Calu3 (cell line): ENCODE measurements around the gene CTXN1. TPM values are rescaled to one million over a fixed set of nuclear protein-coding genes. Genes with fewer than 3 reads are reported as not detected.

Experiments
- BruUV-seq: library from RNA; stranded (reverse); fragments of 400-500 nt; replicated peaks from 2 replicates; lab custom pipeline; 2021; lab: Mats Ljungman, UMichigan
- CTCF ChIA-PET: fragments of 300-600 bp; sonication (Branson Sonifier 250); formaldehyde crosslinking; loops from one replicate; lab custom pipeline; 2022; ENCODE audit warnings: antibody characterized with exemption; lab: Charles Lee
- DNase-seq: peaks from one replicate; pipeline ENCODE4 v3.0.0; 2022
- H3K27ac Mint-ChIP-seq: one replicate; pipeline ENCODE4 v1.8.0; 2022; ENCODE audit warnings: mixed read lengths; ENCODE audit not compliant: unreplicated experiment
- H3K27me3 Mint-ChIP-seq: one replicate; pipeline ENCODE4 v1.8.0; 2022; ENCODE audit warnings: mixed read lengths; ENCODE audit not compliant: unreplicated experiment
- H3K36me3 Mint-ChIP-seq: one replicate; pipeline ENCODE4 v1.8.0; 2022; ENCODE audit warnings: mild to moderate bottlenecking, moderate library complexity, mixed read lengths; ENCODE audit not compliant: insufficient read depth, unreplicated experiment
- H3K4me1 Mint-ChIP-seq: one replicate; pipeline ENCODE4 v1.8.0; 2022; ENCODE audit warnings: mild to moderate bottlenecking, low read depth, mixed read lengths; ENCODE audit not compliant: unreplicated experiment
- H3K4me3 Mint-ChIP-seq: one replicate; pipeline ENCODE4 v1.8.0; 2022; ENCODE audit warnings: mild to moderate bottlenecking, low read depth, moderate library complexity, mixed read lengths; ENCODE audit not compliant: unreplicated experiment
- H3K9me3 Mint-ChIP-seq: one replicate; pipeline ENCODE4 v1.8.0; 2022; ENCODE audit warnings: low read depth, mixed read lengths; ENCODE audit not compliant: unreplicated experiment
- CTCF ChIP-seq: fragments of 200-600 bp; IDR thresholded peaks from one replicate; pipeline ENCODE4 v1.8.0; 2022; ENCODE audit warnings: antibody characterized with exemption; ENCODE audit not compliant: unreplicated experiment
- intact Hi-C: fragments of 100-400 bp; cut with micrococcal nuclease; formaldehyde crosslinking; loops from one replicate; pipeline ENCODE4 v1.10.0; 2022; ENCODE audit not compliant: unreplicated experiment
- total RNA-seq: library from RNA; stranded (reverse); gene quantifications from 2 replicates; pipeline ENCODE4 v1.2.3, GENCODE V29; 2022

Gene CTXN1
- total RNA-seq, 1 experiment from 2014 or later, result 12.2 TPM

GRCh38 chr19:7908742-7909461, 17.0 kb downstream of the CTXN1 start:
- intact Hi-C loops, result no loop called here
- Mint-ChIP-seq H3K4me3 (no peak overlapping the region), H3K27me3 (no peaks in the 10 kb centered on the region), H3K36me3 (peaks cover 41% of the 10 kb centered on the region), H3K9me3 (no peaks in the 10 kb centered on the region), H3K4me1 (peaks cover 16% of the 10 kb centered on the region), H3K27ac (no peak overlapping the region)
- DNase-seq, result no peak
- CTCF ChIA-PET, result interaction anchor here (0.7 kb wide), 1 partner anchor 240 kb away, joined by 3 read pairs; no protein-coding TSS in a partner anchor
- no peak for TF ChIP-seq CTCF
- BruUV-seq, result no TSS peak

GRCh38 chr19:7908078-7908699, 17.7 kb downstream of the CTXN1 start:
- CTCF ChIA-PET, result interaction anchor here (0.7 kb wide), 1 partner anchor 239 kb away, joined by 3 read pairs; no protein-coding TSS in a partner anchor
- Mint-ChIP-seq H3K27me3 (no peaks in the 10 kb centered on the region), H3K4me1 (peaks cover 16% of the 10 kb centered on the region), H3K27ac (no peak overlapping the region), H3K36me3 (peaks cover 46% of the 10 kb centered on the region), H3K4me3 (no peak overlapping the region), H3K9me3 (no peaks in the 10 kb centered on the region)
- no peak for DNase-seq
- TF ChIP-seq CTCF, result no peak
- intact Hi-C loops, result no loop called here
- no TSS peak for BruUV-seq

- DNase-seq, result no peak
- intact Hi-C loops, result no loop called here
- BruUV-seq, result no TSS peak
- peaks cover 16% of the 10 kb centered on the region for H3K4me1 Mint-ChIP-seq
- CTCF ChIA-PET, result no interaction called here
- no peak overlapping the region for H3K27ac Mint-ChIP-seq
- no peak overlapping the region for H3K4me3 Mint-ChIP-seq
- H3K27me3 Mint-ChIP-seq, result no peaks in the 10 kb centered on the region
- TF ChIP-seq CTCF, result no peak
- peaks cover 49% of the 10 kb centered on the region for H3K36me3 Mint-ChIP-seq
- no peaks in the 10 kb centered on the region for H3K9me3 Mint-ChIP-seq
Measured at GRCh38 chr19:7907544-7907943, 18.4 kb downstream of the CTXN1 start.

GRCh38 chr19:7907122-7907521, 18.8 kb downstream of the CTXN1 start:
- no peak for TF ChIP-seq CTCF
- CTCF ChIA-PET, result no interaction called here
- peaks cover 49% of the 10 kb centered on the region for H3K36me3 Mint-ChIP-seq
- H3K4me1 Mint-ChIP-seq, result peaks cover 16% of the 10 kb centered on the region
- H3K27me3 Mint-ChIP-seq, result no peaks in the 10 kb centered on the region
- no peak overlapping the region for H3K27ac Mint-ChIP-seq
- H3K9me3 Mint-ChIP-seq, result no peaks in the 10 kb centered on the region
- intact Hi-C loops, result no loop called here
- BruUV-seq, result no TSS peak
- DNase-seq, result no peak
- no peak overlapping the region for H3K4me3 Mint-ChIP-seq
